GM12878 (cell line): Measurements from ENCODE around the gene NKX6-1.

ENCODE experiments used
- ATF7 ChIP-seq: fragments of 450-650 bp; IDR thresholded peaks from 2 replicates; pipeline ENCODE4 v1.6.1; 2016; ENCODE audit warnings: low read depth, mild to moderate bottlenecking
- CEBPB ChIP-seq, 2 experiments: fragments of 150-350 bp in 1 of 2; IDR thresholded peaks; 2 replicates each; pipeline ENCODE4 v1.6.1; 2012 to 2014; ENCODE audit warnings: low read depth in 2 of 2, low read length in 2 of 2, borderline replicate concordance in 1 of 2, inconsistent platforms in 1 of 2
- CHD1 ChIP-seq: IDR thresholded peaks from 2 replicates; pipeline ENCODE4 v1.6.1; 2012; ENCODE audit warnings: low read depth, low read length, improper control_type of control experiment
- CTCF ChIP-seq, 3 experiments: IDR thresholded peaks in 2 of 3; conservative IDR thresholded peaks in 1 of 3; 2 replicates each; pipeline ENCODE4 v1.5.1; 2011; ENCODE audit warnings: low read depth in 3 of 3, low read length in 3 of 3, mild to moderate bottlenecking in 3 of 3, control low read depth in 2 of 3, moderate library complexity in 2 of 3, inconsistent platforms in 1 of 3, mixed read lengths in 1 of 3; ENCODE audit not compliant: control insufficient read depth in 2 of 3, insufficient read depth in 1 of 3; ENCODE audit errors: extremely low read depth in 1 of 3
- HDAC6 ChIP-seq: fragments of 200-600 bp; sonication (generic); IDR thresholded peaks from one replicate; pipeline ENCODE4 v1.8.0; 2017; ENCODE audit warnings: antibody characterized with exemption; ENCODE audit not compliant: unreplicated experiment
- POLR2A ChIP-seq: IDR thresholded peaks from 2 replicates; pipeline ENCODE4 v1.6.1; 2011; ENCODE audit warnings: low read depth, mild to moderate bottlenecking, low read length
- TF ChIP-seq, protein P1 (sequence below): fragments of 450-650 bp; formaldehyde crosslinking; IDR thresholded peaks from 2 replicates; pipeline ENCODE4 v1.4.0; 2022; ENCODE audit warnings: mild to moderate bottlenecking, moderate library complexity

- no peak for TF ChIP-seq CEBPB (IDR thresholded peaks at IDR 0.05; ENCODE audit: borderline replicate concordance in 1 of 2, low read depth in 2 of 2, low read length in 2 of 2)
- no peak for TF ChIP-seq CHD1
- no peak for TF ChIP-seq ATF7
- TF ChIP-seq POLR2A = no peak
- TF ChIP-seq HDAC6 = no peak
- TF ChIP-seq CTCF (IDR thresholded peaks at IDR 0.05 in 2 of 3, conservative IDR thresholded peaks at IDR 0.05 in 1 of 3; ENCODE audit: control insufficient read depth in 2 of 3, extremely low read depth in 1 of 3, insufficient read depth in 1 of 3, low read depth in 3 of 3, low read length in 3 of 3) = no peak
- TF ChIP-seq, protein P1, sequence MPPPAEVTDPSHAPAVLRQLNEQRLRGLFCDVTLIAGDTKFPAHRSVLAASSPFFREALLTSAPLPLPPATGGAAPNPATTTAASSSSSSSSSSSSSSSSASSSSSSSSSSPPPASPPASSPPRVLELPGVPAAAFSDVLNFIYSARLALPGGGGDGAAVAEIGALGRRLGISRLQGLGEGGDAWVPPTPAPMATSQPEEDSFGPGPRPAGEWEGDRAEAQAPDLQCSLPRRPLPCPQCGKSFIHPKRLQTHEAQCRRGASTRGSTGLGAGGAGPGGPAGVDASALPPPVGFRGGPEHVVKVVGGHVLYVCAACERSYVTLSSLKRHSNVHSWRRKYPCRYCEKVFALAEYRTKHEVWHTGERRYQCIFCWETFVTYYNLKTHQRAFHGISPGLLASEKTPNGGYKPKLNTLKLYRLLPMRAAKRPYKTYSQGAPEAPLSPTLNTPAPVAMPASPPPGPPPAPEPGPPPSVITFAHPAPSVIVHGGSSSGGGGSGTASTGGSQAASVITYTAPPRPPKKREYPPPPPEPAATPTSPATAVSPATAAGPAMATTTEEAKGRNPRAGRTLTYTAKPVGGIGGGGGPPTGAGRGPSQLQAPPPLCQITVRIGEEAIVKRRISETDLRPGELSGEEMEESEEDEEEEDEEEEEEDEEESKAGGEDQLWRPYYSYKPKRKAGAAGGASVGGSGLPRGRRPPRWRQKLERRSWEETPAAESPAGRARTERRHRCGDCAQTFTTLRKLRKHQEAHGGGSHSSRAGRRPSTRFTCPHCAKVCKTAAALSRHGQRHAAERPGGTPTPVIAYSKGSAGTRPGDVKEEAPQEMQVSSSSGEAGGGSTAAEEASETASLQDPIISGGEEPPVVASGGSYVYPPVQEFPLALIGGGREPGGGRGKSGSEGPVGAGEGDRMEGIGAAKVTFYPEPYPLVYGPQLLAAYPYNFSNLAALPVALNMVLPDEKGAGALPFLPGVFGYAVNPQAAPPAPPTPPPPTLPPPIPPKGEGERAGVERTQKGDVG = no peak
Measured at GRCh38 chr4:84490663-84491062, 8.4 kb downstream of the NKX6-1 start.
